Fibroblast of mammary gland (primary cell): Measurements from ENCODE around the gene DDI2.
A peak's percentile ranks its signal among the peaks of the same experiment; 100 is the strongest.

ENCODE experiments used
- DNase-seq: peaks from one replicate; pipeline ENCODE4 v3.0.0-alpha.2; 2010; ENCODE audit warnings: low read depth
- H3K4me3 ChIP-seq: 2 replicates; pipeline ENCODE4 v1.5.1; 2011; ENCODE audit warnings: low read depth, mild to moderate bottlenecking, low read length, moderate library complexity; ENCODE audit not compliant: control insufficient read depth
- TF ChIP-seq, protein P1 (sequence below): conservative IDR thresholded peaks from 2 replicates; pipeline ENCODE4 v1.5.1; 2011; ENCODE audit warnings: low read depth, low read length, inconsistent platforms; ENCODE audit not compliant: control insufficient read depth, insufficient read depth

DDI2 gene

DNA sequence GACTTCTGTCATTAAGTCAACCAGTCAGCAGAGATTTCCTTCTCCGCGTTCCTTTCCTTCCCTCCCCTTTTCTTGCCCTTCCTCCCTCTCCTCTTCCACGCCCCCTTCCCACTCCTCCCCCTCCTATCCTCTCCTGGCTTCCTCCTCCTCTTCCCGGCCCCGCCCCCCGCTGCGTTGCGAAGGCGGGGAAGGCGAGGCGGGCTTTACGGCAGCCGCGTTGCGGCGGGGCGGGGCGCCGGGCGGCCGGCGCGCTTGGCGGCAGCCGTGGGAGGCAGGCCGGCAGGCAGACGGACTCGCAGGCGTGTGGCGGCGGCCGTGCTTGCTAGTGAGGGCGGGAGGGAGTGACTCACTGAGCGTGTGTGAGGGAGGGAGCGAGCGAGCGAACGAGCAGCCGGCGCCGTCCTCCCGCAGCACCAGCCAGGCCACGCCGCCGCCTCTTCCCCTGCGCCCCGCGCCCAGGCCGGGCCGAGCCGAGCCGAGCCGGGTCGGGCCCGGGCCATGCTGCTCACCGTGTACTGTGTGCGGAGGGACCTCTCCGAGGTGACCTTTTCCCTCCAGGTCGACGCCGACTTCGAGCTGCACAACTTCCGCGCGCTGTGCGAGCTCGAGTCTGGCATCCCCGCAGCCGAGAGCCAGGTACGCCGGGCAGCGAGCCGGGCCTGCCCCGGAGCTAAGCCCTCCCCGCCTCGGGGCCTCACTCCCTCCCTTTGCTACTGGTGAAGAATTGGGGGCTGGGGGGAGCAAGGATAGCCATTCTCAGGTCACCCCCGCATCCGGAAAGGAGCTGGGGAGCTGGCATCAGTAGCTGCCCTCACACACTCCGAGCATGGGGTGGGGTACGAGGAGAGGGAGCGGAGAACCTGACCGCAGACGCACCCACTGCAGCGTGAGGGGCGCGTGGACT is at the start of gene DDI2:
DDI2 (plus strand) TSS at position 286 of the 904 bp plus-strand sequence; CDS start at position 499, 213 bp downstream.
- peak; percentile 97 for DNase-seq
- TF ChIP-seq, protein P1, sequence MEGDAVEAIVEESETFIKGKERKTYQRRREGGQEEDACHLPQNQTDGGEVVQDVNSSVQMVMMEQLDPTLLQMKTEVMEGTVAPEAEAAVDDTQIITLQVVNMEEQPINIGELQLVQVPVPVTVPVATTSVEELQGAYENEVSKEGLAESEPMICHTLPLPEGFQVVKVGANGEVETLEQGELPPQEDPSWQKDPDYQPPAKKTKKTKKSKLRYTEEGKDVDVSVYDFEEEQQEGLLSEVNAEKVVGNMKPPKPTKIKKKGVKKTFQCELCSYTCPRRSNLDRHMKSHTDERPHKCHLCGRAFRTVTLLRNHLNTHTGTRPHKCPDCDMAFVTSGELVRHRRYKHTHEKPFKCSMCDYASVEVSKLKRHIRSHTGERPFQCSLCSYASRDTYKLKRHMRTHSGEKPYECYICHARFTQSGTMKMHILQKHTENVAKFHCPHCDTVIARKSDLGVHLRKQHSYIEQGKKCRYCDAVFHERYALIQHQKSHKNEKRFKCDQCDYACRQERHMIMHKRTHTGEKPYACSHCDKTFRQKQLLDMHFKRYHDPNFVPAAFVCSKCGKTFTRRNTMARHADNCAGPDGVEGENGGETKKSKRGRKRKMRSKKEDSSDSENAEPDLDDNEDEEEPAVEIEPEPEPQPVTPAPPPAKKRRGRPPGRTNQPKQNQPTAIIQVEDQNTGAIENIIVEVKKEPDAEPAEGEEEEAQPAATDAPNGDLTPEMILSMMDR = no peak
- peak within 1 kb of the TSS; percentile 93 for H3K4me3 ChIP-seq

DNA sequence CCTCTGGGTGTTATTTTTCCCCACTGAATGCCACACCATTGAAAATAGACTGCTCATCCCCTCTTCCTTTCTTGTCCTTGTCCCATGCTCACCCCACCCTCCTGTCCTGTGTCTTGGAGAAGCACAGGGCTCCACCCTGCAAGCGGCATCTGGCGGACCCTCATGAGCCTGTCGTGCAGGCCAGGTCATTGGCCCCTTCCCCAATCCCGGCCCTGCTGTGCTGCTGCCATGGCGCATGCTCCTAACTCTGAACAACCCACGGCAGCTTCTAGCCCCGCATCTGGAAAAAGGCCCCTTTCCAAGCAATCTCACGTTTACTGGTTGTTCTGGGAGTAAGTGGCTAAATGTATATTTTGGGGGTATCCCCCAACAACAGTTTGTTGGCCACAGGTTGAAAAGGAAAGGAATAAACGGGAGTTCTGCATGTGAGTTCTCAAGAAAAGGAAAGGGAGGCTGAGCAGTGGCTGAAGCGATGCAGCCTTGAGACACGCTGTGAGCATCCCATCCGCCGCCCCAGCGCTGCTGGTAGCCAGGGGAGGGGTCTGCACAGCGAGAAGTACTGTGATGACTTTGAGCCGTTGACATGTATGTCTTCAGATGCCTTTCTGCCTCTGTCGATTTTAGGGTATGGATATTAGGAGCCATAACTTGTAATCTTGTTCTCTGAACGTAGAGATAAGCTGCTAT is 48.7 kb upstream of the DDI2 start:
- H3K4me3 ChIP-seq = no peak overlapping the region
- TF ChIP-seq, protein P1 = no peak
- DNase-seq = no peak

DNA sequence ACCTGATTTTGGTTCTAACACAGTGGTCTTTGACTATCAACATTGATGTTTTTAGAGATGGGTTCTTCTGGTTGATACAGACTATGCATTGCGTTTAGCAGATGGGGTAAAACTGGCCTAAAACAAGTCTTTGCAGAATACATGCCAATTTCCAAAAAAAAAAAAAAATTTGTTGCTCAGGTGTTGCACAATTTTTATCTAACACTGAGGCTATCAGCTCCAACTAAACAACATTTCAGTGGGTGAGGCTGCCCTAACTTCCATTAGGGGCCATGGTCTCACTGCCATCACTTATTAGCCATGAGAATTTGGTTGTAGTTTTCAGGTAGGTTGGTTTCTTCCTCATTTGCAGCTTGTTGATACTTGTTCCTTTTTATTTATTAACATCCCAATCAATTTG is 46.4 kb upstream of the DDI2 start:
- TF ChIP-seq, protein P1 = no peak
- no peak for DNase-seq

GRCh38 chr1:15571266-15571665 is 46.0 kb upstream of the DDI2 start:
- DNase-seq = no peak
- H3K4me3 ChIP-seq = no peak overlapping the region
- TF ChIP-seq, protein P1 = no peak

More for the DNA sequence above, 46.4 kb upstream of the DDI2 start:
- H3K4me3 ChIP-seq = no peak overlapping the region

- H3K4me3 ChIP-seq = no peak overlapping the region
- TF ChIP-seq, protein P1 = no peak
- peak; percentile 17 for DNase-seq
Measured at GRCh38 chr1:15573477-15573876, 43.8 kb upstream of the DDI2 start.

- no peak overlapping the region for H3K4me3 ChIP-seq
- TF ChIP-seq, protein P1 = no peak
- DNase-seq = no peak
Measured at GRCh38 chr1:15574741-15575140, 42.5 kb upstream of the DDI2 start.
